ENCODE results near the gene NKTR.

NKTR gene

GRCh38 chr3:42666022-42666421 lies 65.5 kb downstream of the NKTR start:
- TF ChIP-seq CTCF (conservative IDR thresholded peaks at IDR 0.05; ENCODE audit: low read depth, low read length): no peak
- Histone ChIP-seq H3K27me3 (ENCODE audit: insufficient read depth, low read depth) (no peaks in the 10 kb centered on the region), H3K4me3 (IDR thresholded peaks at IDR 0.05; ENCODE audit: insufficient read depth, low read depth, low read length) (no peak overlapping the region), H2AFZ (ENCODE audit: low read depth) (no peak overlapping the region), H3K79me2 (ENCODE audit: insufficient read depth, low read depth) (no peaks in the 10 kb centered on the region), H3K36me3 (ENCODE audit: insufficient read depth) (no peaks in the 10 kb centered on the region), H3K4me2 (no peak overlapping the region), H3K9ac (no peak overlapping the region), H3K4me1 (ENCODE audit: low read depth, poor library complexity, severe bottlenecking) (no peaks in the 10 kb centered on the region), H3K27ac (no peak overlapping the region), H4K20me1 (ENCODE audit: insufficient read depth) (no peaks in the 10 kb centered on the region)

GRCh38 chr3:42666577-42666998 lies 66.1 kb downstream of the NKTR start:
- no peak overlapping the region for H2AFZ ChIP-seq (ENCODE audit: low read depth)
- no peaks in the 10 kb centered on the region for H3K36me3 ChIP-seq (ENCODE audit: insufficient read depth)
- no peak overlapping the region for H3K27ac ChIP-seq
- no peak overlapping the region for H3K4me2 ChIP-seq
- no peaks in the 10 kb centered on the region for H4K20me1 ChIP-seq (ENCODE audit: insufficient read depth)
- H3K79me2 ChIP-seq (ENCODE audit: insufficient read depth, low read depth): no peaks in the 10 kb centered on the region
- H3K4me1 ChIP-seq (ENCODE audit: low read depth, poor library complexity, severe bottlenecking): no peaks in the 10 kb centered on the region
- no peak overlapping the region for H3K4me3 ChIP-seq (IDR thresholded peaks at IDR 0.05; ENCODE audit: insufficient read depth, low read depth, low read length)
- no peaks in the 10 kb centered on the region for H3K27me3 ChIP-seq (ENCODE audit: insufficient read depth, low read depth)
- H3K9ac ChIP-seq: no peak overlapping the region
- TF ChIP-seq CTCF (conservative IDR thresholded peaks at IDR 0.05; ENCODE audit: low read depth, low read length): no peak

GRCh38 chr3:42667096-42667522 lies 66.6 kb downstream of the NKTR start:
- Histone ChIP-seq H3K79me2 (ENCODE audit: insufficient read depth, low read depth) (no peaks in the 10 kb centered on the region), H3K4me1 (ENCODE audit: low read depth, poor library complexity, severe bottlenecking) (no peaks in the 10 kb centered on the region), H4K20me1 (ENCODE audit: insufficient read depth) (no peaks in the 10 kb centered on the region), H3K4me2 (no peak overlapping the region), H3K4me3 (IDR thresholded peaks at IDR 0.05; ENCODE audit: insufficient read depth, low read depth, low read length) (no peak overlapping the region), H2AFZ (ENCODE audit: low read depth) (no peak overlapping the region), H3K9ac (no peak overlapping the region), H3K27ac (no peak overlapping the region), H3K36me3 (ENCODE audit: insufficient read depth) (no peaks in the 10 kb centered on the region), H3K27me3 (ENCODE audit: insufficient read depth, low read depth) (no peaks in the 10 kb centered on the region)
- no peak for TF ChIP-seq CTCF (conservative IDR thresholded peaks at IDR 0.05; ENCODE audit: low read depth, low read length)

GRCh38 chr3:42667523-42668412 lies 67.3 kb downstream of the NKTR start:
- no peak overlapping the region for H3K4me3 ChIP-seq (IDR thresholded peaks at IDR 0.05; ENCODE audit: insufficient read depth, low read depth, low read length)
- no peak for TF ChIP-seq CTCF (conservative IDR thresholded peaks at IDR 0.05; ENCODE audit: low read depth, low read length)

More at GRCh38 chr3:42667523-42668412, 67.3 kb downstream of the NKTR start:
- no peak overlapping the region for H3K9ac ChIP-seq
- H2AFZ ChIP-seq (ENCODE audit: low read depth): no peak overlapping the region
- no peaks in the 10 kb centered on the region for H3K79me2 ChIP-seq (ENCODE audit: insufficient read depth, low read depth)
- no peaks in the 10 kb centered on the region for H3K4me1 ChIP-seq (ENCODE audit: low read depth, poor library complexity, severe bottlenecking)
- H4K20me1 ChIP-seq (ENCODE audit: insufficient read depth): no peaks in the 10 kb centered on the region
- H3K4me2 ChIP-seq: no peak overlapping the region
- H3K27ac ChIP-seq: no peak overlapping the region
- no peaks in the 10 kb centered on the region for H3K36me3 ChIP-seq (ENCODE audit: insufficient read depth)
- no peaks in the 10 kb centered on the region for H3K27me3 ChIP-seq (ENCODE audit: insufficient read depth, low read depth)
